ENCODE measurements around the gene FRRS1.
"Not testable (repeated sequence)": the region's sequence is repeated elsewhere in the genome, so short reads cannot be mapped to it uniquely, and the experiment has no call there.

FRRS1 gene

DNA sequence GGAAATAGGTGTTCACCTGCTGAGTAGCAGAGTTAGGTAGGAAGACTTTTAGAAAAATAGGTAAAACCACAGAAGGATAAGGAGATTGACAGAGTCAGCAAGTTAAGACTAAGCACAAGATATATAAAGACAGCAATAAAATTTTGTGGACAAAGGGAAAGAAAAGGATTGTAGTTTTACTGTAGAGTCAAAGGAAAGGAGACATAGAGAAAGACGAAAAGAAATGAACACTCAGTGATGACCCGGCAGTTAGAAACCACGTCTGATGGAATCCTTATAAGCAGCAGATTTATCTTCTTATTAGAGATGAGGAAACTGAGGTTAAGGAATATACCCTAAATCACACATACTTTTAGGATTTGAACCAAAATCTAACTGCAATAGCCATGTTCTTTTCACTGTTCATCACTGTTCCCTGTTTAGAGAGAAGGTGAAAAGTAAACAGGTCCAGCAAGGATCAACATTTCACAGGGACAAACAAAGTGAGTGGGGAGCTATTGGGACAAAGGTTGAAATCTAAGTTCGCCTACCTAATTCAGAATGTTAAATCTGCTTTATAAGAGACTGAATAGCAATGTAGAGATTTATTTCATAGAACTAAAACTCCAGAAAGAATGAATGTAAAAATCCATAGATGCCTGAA is 6.8 kb downstream of the FRRS1 start:
- Histone ChIP-seq H3K9me3 (ENCODE audit: low read depth, low read length) (no peaks in the 10 kb centered on the region), H3K27ac (peak overlapping the region; percentile 86; the same call in 1 of the 2 replicates), H3K9ac (ENCODE audit: insufficient read length) (no peak overlapping the region), H3K4me3 (no peak overlapping the region), H3K36me3 (ENCODE audit: insufficient read depth, low read length) (no peaks in the 10 kb centered on the region)
- TF ChIP-seq POLR2AphosphoS5 (IDR thresholded peaks at IDR 0.05; ENCODE audit: borderline replicate concordance, low read depth, low read length) = no peak
- DNase-seq (ENCODE audit: low read depth, low spot score) = no peak

DNA sequence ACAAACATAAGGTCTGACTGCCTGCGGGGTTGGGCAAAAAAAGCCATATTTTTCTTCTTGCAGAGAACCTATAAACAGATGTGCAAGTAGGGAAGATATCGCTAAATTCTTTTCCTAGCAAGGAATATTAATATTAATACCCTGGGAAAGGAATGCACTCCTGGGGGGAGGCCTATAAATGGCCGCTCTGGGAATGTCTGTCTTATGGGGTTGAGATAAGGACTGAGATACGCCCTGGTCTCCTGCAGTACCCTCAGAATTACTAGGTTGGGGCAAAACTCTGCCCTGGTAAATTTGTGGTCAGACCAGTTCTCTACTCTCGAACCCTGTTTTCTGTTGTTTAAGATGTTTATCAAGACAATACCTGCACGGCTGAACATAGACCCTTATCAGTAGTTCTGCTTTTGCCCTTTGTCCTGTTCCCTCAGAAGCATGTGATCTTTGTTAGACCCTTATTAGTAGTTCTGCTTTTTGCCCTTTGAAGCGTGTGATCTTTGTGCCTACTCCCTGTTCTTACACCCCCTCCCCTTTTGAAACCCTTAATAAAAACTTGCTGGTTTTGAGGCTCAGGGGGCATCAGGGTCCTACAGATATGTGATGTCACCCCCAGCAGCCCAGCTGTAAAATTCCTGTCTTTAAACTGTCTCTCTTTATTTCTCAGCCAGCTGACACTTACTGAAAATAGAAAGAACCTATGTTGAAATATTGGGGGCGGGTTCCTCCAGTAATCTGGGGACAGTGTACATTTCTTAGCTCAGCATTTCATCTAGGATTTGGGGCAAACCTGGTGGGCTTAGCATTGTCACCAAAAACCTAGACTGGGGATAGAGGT is 7.5 kb downstream of the FRRS1 start:
- not testable (repeated sequence) for DNase-seq (ENCODE audit: low read depth, low spot score); H3K36me3 ChIP-seq (ENCODE audit: insufficient read depth, low read length); H3K9me3 ChIP-seq (ENCODE audit: low read depth, low read length); H3K9ac ChIP-seq (ENCODE audit: insufficient read length)
- Histone ChIP-seq H3K27ac (peak overlapping the region; percentile 86; the same call in 1 of the 2 replicates), H3K4me3 (peak overlapping the region; percentile 60)

DNA sequence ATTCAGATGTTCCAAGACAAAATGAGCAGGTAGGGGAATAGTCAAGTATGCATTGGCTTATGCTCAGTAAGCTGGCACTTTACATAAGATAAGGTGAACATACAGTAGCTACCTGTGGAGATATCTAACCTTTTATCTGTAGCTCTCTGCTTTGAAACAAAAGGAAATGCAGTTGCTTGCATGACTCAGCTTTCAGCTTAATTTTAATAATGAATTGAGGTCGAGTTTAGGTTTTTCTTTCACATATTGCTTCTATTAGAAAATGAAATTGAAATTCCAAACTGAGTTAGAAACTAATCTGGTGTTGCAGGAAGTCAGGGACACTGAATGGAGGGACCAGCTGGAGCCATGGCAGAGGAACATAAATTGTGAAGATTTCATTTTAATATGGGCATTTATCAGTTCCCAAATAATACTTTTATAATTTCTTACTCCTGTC is 8.3 kb downstream of the FRRS1 start:
- Histone ChIP-seq H3K4me3 (peak overlapping the region; percentile 60), H3K27ac (peak overlapping the region; percentile 86), H3K9ac (ENCODE audit: insufficient read length) (peak overlapping the region; percentile 7), H3K9me3 (ENCODE audit: low read depth, low read length) (no peaks in the 10 kb centered on the region), H3K36me3 (ENCODE audit: insufficient read depth, low read length) (no peaks in the 10 kb centered on the region; the same call in 1 of the 2 replicates)
- TF ChIP-seq FOXP2 (optimal IDR thresholded peaks at IDR 0.05; ENCODE audit: control extremely low read depth, extremely low read length, insufficient read depth) = no peak
- no peak for TF ChIP-seq POLR2AphosphoS5 (IDR thresholded peaks at IDR 0.05; ENCODE audit: borderline replicate concordance, low read depth, low read length)
- no peak for TF ChIP-seq EZH2 (IDR thresholded peaks at IDR 0.05)
- DNase-seq (ENCODE audit: low read depth, low spot score) = no peak

DNA sequence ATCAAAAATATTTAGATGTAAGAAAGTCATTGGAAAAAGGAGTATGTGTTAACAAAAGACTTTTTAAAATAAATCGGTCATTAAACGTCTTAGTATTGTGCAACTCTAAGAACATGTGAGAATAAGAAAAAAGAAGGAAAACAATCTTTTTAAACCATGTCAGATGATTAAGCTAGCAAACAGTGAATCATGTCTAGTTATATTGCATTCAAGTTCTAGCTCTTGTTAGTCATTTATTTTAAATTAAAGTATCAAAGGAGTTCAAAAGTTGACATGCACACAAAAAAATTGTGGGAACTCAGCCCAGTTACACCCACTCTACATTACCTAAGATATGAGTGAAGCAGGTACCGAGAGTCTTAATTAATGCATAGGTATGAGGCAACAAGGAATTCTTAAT is 9.8 kb downstream of the FRRS1 start:
- Histone ChIP-seq H3K27ac (no peak overlapping the region), H3K36me3 (ENCODE audit: insufficient read depth, low read length) (no peaks in the 10 kb centered on the region; the same call in 1 of the 2 replicates), H3K9me3 (ENCODE audit: low read depth, low read length) (no peaks in the 10 kb centered on the region), H3K4me3 (no peak overlapping the region), H3K9ac (ENCODE audit: insufficient read length) (no peak overlapping the region)
- DNase-seq (ENCODE audit: low read depth, low spot score) = no peak
- no peak for TF ChIP-seq EZH2 (IDR thresholded peaks at IDR 0.05)
- no peak for TF ChIP-seq FOXP2 (optimal IDR thresholded peaks at IDR 0.05; ENCODE audit: control extremely low read depth, extremely low read length, insufficient read depth)
- no peak for TF ChIP-seq POLR2AphosphoS5 (IDR thresholded peaks at IDR 0.05; ENCODE audit: borderline replicate concordance, low read depth, low read length)

DNA sequence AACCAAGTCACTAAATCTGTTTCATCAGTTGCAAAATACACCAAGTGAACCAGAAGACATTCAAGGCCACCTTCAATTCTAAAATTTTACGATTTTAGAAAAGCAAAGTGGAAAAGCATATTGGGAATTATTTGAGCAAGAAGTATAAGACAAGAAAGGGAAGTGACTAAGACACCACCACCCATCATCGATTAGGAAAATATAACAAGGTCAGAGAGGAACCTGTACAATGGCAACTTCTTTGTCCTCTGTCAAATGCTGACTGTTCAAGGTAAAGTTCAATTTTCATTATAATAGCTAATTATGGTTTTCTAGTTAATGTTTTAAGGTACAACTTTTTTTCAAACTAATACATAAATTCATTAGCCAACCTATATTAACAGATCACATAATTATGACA is 10.8 kb downstream of the FRRS1 start:
- no peak overlapping the region for H3K9ac ChIP-seq (ENCODE audit: insufficient read length)
- no peaks in the 10 kb centered on the region; the same call in 1 of the 2 replicates for H3K36me3 ChIP-seq (ENCODE audit: insufficient read depth, low read length)
- no peaks in the 10 kb centered on the region for H3K9me3 ChIP-seq (ENCODE audit: low read depth, low read length)
- no peak overlapping the region for H3K4me3 ChIP-seq
- DNase-seq (ENCODE audit: low read depth, low spot score) = no peak
- H3K27ac ChIP-seq = no peak overlapping the region
- TF ChIP-seq EZH2 (IDR thresholded peaks at IDR 0.05) (no peak), POLR2AphosphoS5 (IDR thresholded peaks at IDR 0.05; ENCODE audit: borderline replicate concordance, low read depth, low read length) (no peak), FOXP2 (optimal IDR thresholded peaks at IDR 0.05; ENCODE audit: control extremely low read depth, extremely low read length, insufficient read depth) (no peak)

DNA sequence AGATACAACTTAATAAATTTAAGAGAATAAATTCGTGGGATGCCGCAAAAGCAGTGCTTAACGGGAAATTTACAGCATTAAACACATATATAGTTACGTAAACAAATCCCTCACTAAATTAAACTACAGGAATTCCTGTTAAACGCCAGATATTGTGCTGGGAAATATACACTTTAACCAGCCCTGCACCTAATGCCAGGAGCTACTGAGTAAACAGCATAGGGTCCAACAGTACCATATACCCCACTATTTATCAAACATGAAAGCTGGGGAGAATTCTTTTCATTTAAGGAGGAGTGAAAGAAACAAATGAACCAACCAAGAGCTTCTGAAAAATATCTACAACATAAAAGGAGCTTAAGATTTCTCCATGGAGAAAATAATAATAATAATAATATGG is 11.7 kb downstream of the FRRS1 start:
- no peaks in the 10 kb centered on the region; the same call in 1 of the 2 replicates for H3K36me3 ChIP-seq (ENCODE audit: insufficient read depth, low read length)
- H3K27ac ChIP-seq = no peak overlapping the region
- no peak overlapping the region for H3K9ac ChIP-seq (ENCODE audit: insufficient read length)
- TF ChIP-seq EZH2 (IDR thresholded peaks at IDR 0.05) (no peak), FOXP2 (optimal IDR thresholded peaks at IDR 0.05; ENCODE audit: control extremely low read depth, extremely low read length, insufficient read depth) (no peak), POLR2AphosphoS5 (IDR thresholded peaks at IDR 0.05; ENCODE audit: borderline replicate concordance, low read depth, low read length) (no peak)
- no peaks in the 10 kb centered on the region for H3K9me3 ChIP-seq (ENCODE audit: low read depth, low read length)
- DNase-seq (ENCODE audit: low read depth, low spot score) = no peak
- H3K4me3 ChIP-seq = no peak overlapping the region

DNA sequence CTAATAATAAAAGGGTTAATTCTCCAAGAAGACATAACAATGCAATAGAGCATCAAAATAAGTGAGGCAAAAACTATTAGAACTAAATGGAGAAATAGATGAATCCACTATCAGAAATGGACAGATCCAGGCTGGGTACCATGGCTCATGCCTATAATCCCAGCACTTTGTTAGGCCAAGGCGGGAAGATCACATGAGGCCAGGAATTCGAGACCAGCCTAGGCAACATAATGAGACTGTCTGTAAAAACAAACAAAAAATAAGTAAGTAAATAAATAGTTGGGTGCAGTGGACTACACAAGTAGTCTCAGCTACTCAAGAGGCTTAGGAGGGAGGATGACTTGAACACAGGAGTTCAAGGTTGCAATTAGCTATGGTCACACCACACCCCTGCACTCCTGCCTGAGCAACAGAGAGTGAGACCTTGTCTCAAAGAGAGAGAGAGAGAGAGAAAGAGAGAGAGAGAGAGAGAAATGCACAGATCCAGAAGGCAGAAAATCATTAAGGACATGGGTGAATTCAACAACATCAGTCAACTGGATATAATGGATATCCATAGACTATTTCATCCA is 12.3 kb downstream of the FRRS1 start:
- Histone ChIP-seq H3K4me3 (no peak overlapping the region), H3K36me3 (ENCODE audit: insufficient read depth, low read length) (no peaks in the 10 kb centered on the region; the same call in 1 of the 2 replicates), H3K9me3 (ENCODE audit: low read depth, low read length) (no peaks in the 10 kb centered on the region), H3K9ac (ENCODE audit: insufficient read length) (no peak overlapping the region), H3K27ac (no peak overlapping the region)
- DNase-seq (ENCODE audit: low read depth, low spot score) = no peak
- TF ChIP-seq FOXP2 (optimal IDR thresholded peaks at IDR 0.05; ENCODE audit: control extremely low read depth, extremely low read length, insufficient read depth) (no peak), EZH2 (IDR thresholded peaks at IDR 0.05) (no peak), POLR2AphosphoS5 (IDR thresholded peaks at IDR 0.05; ENCODE audit: borderline replicate concordance, low read depth, low read length) (no peak)

DNA sequence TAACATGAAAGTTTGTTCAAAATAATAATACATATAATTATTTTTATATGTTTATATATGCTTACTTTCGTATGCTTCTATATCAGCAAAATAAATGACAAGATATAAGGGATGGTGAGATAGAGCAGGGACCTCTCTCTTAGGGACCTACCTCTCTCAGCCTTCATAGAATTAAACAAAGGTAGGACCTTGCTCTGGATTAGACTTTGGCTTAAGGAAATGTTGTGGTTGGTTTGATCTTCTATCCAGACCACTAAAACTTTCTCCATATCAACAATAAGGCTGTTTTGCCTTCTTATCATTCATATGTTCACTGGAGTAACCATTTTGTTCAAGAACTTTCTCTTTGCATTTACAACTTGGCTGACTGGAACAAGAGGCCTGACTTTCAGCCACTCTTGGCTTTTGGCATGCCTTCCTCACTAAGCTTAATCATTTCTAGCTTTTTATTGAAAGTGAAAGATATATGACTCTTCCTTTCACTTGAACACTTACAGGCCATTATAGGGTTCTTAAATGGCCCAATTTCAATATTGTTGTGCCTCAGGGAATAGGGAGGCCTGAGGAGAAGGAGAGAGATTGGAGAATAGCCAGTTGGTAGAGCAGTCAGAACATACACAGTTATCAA is 14.4 kb downstream of the FRRS1 start:
- DNase-seq (ENCODE audit: low read depth, low spot score) = no peak
- TF ChIP-seq EZH2 (IDR thresholded peaks at IDR 0.05) (no peak), POLR2AphosphoS5 (IDR thresholded peaks at IDR 0.05; ENCODE audit: borderline replicate concordance, low read depth, low read length) (no peak), FOXP2 (optimal IDR thresholded peaks at IDR 0.05; ENCODE audit: control extremely low read depth, extremely low read length, insufficient read depth) (no peak)
- no peaks in the 10 kb centered on the region; the same call in 1 of the 2 replicates for H3K36me3 ChIP-seq (ENCODE audit: insufficient read depth, low read length)
- no peaks in the 10 kb centered on the region for H3K9me3 ChIP-seq (ENCODE audit: low read depth, low read length)
- H3K27ac ChIP-seq = no peak overlapping the region
- no peak overlapping the region for H3K4me3 ChIP-seq
- H3K9ac ChIP-seq (ENCODE audit: insufficient read length) = no peak overlapping the region
